HK-2 (cell line): ENCODE data around the gene EVA1C.
"Not testable (repeated sequence)": the region's sequence is repeated elsewhere in the genome, so short reads cannot be mapped to it uniquely, and the experiment has no call there.

ENCODE experiments used
- DNase-seq: peaks from one replicate; pipeline ENCODE4 v3.0.0-alpha.2; 2018; ENCODE audit not compliant: unreplicated experiment

Gene EVA1C

DNA sequence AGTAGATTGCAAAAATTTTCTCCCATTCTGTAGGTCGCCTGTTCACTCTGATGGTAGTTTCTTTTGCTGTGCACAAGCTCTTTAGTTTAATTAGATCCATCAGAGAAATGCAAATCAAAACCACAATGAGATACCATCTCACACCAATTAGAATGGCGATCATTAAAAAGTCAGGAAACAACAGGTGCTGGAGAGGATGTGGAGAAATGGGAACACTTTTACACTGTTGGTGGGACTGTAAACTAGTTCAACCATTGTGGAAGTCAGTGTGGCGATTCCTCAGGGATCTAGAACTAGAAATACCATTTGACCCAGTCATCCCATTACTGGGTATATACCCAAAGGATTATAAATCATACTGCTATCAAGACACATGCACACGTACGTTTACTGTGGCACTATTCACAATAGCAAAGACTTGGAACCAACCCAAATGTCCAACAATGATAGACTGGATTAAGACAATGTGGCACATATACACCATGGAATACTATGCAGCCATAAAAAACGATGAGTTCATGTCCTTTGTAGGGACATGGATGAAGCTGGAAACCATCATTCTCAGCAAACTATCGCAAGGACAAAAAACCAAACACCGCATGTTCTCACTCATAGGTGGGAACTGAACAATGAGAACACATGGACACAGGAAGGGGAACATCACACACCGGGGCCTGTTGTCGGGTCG, 21.8 kb upstream of the EVA1C start:
- DNase-seq = not testable (repeated sequence)

DNA sequence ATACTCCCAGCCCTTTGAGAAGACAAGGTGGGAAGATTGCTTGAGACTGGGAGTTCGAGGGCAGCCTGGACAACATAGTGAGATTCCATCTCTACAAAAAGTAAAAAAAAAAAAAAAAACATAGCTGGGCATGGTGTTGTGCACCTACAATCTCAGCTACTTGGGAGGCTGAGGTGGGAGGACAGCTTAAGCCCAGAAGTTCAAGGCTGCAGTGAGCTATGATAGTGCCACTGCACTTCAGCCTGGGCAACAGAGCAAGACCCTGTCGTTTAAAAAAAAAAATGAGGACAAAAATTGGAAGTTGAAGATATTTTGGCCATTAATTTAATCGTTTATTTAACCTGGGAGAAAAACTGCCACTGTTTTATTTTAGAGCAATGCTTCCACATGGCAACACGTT, 20.8 kb upstream of the EVA1C start:
- no peak for DNase-seq

DNA sequence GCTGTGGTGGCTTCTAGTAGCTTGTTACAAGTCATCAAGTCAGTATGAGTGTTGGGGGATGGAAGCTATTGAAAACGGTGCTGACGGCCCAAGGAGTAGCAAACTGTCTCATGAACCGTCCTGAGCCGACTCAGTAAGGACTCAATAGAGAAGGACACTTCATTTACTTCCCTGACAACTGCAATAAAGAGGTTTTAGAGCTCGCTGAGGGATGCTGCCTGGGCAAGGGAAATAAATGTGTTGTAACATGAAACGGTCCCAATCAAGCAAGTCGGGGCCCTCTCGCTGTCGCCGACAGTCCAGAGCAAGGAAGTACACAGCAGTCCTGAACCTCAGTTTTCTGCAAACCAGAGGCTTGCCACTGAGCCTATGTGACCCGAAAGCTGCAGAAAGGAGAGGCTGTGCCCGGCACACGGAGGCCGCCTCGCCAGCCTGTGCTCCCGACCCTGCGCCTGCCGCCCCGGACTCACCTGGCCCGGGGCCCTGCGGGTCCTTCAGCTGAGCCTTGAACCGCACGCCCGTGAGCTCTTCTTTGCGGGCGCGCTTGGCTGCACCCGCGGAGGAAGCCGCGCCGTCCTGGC, 20.1 kb upstream of the EVA1C start:
- DNase-seq = peak; percentile 14

DNA sequence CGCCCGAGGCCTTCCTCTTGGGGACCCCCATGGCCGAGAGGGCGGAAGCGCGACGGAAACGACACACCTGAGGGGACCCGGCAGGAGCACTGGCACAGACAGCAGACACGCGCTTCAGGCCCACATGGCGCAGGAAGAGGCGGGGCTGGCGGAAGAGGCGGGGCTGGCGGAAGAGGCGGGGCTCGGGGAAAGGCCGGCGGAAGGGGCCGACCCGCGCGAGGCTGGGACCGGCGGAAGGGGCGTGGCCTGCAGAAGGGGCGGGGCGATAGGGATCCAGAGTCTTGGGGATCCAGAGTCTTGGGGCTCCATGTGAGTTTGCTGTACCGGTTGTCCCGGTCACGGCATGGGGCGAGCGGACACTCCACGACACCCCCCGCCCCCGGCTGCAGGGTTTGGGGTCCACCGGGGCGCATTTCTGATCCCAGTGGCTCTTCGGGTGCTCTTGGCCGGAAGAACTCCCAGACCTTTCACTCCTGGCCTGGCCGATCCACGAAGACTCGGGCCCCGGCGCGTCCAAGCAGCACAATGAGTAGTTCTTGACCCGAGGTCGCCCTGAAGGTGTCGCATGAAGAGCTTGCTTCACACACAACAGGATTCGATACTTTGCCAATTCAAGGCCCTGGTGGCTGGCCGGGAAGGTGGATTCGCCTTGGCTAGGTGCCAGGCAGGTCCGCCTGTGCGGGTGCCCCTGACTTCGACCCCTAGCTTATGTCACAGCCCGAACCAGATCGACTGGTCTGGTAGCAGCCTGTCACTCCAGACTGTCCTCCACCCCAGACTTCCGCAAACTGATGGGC, 19.4 kb upstream of the EVA1C start, which contains the start of gene URB1:
Gene URB1 (minus strand): TSS at position 133 of the 797 bp plus-strand sequence. CDS start 102 bp downstream, at position 31.
- peak; percentile 80 for DNase-seq

DNA sequence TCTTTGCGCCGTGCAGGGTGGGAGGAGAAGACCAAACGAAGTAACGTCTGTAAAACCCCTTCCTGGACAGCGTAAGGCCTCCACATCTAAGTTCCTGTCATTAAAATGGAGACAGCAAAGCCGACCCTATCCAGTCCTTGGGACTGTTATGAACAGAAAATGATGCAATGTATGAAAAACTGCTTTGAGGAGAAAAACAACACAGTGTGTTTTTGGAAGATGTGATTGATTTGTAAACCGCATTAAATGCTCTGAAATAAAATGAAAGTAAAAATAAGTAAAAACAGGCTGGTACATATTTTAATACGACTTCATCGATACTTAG, 18.9 kb upstream of the EVA1C start:
- no peak for DNase-seq

DNA sequence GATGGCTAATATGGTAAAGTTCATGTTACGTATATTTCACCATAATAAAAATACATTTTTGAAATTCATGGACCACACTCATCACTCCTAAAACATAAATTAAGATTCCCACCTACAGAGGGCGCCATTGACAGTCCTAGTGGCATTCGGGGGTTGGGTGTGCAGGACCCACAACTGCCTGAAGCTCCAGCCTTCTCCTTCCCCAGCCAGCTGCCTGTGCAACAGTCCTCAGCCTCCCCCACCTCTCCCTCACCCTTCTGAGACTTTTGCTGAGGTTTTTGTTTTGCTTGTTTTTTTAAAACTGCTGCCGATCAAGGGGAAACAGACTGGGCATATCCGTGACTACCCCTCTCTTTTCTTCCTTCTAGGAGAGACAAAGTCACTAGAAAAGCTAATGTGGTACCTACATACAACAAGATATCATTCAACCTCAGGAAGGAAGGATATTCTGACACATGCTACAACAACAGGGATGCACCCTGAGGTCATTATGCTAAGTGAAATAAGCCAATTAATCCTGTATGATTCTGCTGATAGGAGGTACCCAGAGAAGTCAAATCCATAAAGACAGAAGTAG, 9.2 kb upstream of the EVA1C start:
- peak; percentile 18 for DNase-seq

DNA sequence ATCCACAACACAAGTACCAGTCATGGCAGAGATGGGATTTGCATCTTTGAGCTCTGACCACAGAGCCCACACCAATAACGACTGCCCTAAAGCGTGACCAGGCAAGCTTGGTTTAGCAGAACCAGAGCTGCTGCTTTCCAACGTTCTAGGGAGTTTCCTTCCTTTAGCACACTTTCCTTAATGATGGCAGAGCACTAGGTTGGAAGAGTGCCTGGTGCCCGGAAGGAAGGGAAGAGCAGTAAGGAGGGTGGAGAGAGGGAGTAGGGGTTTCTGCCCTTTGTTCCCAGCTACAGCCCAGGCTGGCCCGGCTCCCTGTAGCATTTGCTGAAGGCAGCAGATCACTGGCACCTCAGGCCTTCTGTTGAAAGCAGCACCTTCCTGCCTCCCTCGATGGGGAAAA, 6.1 kb upstream of the EVA1C start:
- no peak for DNase-seq

DNA sequence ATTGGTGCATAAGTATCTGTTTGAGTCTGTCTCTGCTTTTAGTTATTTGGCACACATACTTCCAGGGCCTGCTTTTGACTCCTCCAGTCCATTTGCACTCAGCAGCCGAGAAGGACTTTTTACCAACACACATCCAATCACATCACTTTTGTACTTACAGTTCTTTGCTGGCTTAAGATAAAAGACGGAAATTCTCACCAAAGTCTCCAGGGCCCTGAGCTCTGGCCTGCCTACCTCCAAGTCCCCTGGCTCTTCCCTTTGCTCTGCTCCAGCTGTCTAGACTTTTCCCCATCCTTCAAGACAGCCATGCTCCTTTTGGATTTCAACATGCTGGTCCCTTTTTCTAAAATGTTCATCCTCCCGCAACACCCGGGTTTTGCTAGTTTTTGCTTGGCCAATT, 2.2 kb upstream of the EVA1C start:
- DNase-seq = no peak

DNA sequence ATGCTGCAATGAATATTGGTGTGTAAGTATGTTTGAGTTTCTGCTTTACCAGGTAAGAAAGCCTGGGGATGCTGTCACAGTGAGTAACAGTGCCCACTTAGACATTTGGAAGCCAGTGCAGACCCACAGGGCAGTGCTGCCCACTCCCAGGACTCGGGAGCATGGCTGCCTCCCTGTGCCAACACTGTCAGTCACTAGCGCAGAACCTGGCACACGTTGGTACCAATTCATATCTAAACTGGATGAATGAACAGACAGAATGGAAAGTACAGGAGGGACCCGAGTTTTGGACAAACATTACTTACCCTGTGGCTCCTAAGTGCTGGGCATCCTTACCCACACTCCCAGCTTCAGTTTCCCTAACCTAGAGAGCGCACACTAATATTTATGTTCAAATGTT, 1.6 kb upstream of the EVA1C start:
- DNase-seq = no peak

DNA sequence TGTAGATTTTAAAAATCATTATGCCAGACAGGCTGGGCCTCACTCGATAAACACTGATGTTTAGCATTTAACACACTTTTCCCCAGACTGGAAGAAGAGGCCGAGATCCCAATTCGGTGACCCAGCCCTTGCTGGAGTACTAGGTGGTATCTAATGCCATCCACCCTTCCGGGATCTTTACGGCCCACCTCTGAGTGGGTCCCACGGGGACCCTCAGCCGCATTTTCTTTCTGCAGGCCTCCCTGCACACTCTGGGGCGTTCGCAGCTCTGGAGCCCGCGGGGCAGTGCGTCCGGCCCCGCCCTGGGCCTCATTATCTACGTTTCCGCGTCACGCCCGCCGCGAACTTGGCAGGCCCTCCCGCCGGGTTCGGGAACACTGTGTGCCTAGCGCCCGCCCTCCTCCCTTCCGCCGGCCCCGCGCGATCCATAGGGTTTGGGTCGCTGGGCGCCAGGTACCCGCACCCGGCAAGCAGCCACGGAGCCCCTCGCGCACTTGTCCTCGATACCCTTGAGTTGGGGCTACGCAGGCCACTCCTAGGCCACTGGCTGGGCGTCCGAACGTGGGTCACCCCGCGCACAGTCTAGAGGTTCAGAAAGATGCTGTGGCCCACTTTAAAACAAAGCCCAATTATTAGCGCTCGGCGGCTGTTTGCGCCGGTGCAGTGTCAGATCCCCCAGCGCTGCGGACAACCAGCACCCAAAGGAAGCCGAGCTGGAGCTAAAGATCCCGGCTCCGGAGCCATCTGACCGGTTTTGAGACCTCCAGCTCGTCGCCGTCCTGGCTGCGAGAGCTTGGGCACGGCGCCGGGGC, 950 bp upstream of the EVA1C start:
- no peak for DNase-seq

DNA sequence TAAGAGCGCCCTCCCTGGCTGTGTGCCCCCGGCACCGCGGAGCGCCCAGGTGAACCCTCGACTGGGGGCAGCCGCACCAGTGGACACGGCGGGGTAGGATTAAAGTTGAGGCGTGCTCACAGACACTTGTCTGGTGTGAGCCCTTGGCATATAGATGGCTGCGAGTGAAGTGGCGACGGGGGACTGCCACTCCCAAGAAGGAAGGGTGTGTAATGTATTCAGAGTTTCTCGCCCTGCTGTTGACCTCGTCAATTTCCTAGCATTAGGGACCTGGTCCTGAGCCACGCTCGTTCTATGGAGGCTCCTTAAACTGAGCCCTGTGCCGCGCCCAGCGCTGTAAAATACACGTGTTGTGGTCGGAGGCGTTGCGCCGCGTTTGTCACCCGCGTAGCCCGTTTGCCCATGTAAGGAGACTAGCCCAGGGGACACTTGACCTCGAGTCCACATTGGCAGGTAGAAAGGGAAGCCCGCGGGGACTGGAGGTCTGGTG, 554 bp downstream of the EVA1C start:
- DNase-seq = no peak

DNA sequence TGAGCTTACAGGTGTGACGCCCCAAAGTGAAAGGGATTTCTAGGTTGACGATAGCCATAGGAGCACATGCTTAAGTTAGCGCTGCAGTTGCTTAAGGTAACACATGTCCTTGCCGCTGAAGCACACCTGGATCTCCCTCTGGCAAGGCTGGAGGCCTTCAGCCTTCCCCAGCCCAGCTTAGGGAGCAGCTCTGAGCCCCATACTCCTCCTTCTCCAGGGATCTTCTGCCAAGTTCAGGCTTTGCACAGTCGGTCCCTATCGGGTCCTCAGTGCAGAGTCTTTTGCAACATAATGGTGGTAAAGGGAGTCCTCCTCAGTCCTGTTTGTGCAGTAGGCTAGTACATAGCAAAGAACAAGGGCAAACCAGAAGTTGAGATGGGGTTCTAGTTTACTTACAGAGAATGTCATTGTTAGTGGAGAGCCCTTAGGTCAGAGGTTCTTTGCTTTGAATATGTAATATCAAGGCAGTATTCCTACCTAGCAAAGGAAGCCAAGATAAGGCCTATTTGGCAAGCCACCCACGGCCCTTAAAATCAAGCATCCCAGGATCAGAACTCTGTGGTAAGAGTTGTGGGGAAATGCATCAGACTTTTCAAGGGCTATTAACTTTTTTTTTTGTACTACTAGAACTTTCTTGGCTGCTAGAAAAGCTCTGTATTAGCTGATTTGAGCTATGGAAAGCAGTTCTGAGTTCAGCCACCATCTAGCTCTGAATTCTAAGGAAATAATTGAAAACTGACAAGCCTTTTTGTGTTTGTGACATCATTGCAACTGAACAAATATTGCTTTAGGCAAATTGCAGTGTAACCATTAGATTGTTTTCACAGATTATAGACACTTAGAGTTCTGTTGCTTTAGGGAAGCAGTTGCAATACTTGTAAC, 1.4 kb downstream of the EVA1C start:
- DNase-seq = no peak

DNA sequence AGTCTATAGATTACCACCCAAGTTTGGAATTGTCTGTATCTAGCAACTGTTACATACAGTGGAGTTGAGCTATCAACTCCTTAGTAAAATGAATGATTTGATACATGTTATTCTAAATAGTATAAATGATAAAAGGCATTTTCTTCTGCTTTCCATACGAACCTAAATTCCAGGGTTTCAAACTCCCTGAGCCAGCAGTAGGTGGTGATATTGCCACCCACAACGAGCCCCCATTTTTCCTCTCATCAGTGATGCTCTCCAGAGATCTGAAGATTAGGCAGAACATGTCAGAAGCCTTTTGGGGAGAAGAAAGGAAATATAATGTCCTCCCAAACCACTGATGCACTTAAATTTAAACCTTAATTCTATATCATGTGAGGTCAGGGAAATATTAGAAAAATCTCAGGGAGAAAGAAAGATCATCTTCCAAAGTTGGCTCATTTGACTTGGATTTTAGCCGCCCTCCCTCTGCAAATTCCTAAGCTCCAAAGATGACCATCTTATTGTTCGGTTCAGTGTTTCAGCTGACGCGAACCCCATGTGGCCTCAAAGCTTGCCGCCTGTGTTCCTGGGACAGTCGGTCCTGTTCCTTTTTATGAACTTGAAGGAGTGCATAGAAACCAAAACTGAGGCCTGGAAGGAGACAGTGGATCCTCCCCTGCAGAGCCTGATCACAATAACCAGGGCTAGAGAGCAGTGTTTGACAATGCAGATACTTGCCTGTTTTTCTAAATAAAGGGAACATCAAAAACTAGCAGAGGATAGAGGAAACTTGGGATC, 2.3 kb downstream of the EVA1C start:
- DNase-seq = no peak

DNA sequence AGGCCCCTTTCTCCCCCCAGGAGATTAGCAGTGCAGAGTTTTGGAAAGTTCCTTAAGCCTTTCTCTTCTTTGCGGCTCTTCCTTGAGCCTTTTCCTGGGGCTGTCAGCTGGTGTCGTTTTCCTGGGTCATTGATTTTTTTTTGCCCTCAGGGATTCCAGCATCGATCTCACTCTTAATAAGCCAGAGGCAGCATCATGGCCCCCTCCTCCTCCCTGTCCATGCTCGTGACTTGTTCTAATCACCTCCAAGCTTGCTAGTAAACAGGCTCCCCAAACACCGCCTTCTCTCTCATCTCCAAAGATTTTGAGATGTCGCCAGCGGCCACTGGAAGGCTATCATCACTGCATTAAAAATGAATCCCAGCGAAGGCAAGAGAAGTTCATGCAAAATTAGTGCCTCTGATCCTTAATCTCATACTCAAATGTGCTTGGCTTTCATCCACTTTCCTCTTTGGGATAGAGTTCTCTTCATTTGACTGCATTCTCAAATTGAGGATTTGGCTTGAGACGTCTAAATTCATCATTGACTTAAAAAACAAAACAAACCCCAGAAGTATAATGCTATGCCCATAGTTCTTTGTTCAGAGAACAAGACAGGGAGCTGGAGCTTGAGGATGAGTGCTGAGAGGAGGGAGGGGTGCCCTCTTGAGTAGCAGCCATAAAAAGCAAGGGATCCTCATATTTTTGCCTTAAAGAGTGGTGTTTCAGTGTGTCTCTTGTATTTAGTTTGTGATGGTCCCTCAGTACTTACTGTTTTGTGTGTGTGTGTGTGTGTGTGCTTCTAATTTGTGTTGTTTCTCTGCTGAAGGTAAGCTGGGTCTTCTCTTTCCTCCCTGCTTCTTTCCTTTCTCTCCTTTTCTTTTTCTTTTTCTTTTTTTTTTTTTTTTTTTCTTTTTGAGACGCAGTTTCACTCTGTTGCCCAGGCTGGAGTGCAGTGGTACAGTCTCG, 3.2 kb downstream of the EVA1C start:
- DNase-seq = no peak

DNA sequence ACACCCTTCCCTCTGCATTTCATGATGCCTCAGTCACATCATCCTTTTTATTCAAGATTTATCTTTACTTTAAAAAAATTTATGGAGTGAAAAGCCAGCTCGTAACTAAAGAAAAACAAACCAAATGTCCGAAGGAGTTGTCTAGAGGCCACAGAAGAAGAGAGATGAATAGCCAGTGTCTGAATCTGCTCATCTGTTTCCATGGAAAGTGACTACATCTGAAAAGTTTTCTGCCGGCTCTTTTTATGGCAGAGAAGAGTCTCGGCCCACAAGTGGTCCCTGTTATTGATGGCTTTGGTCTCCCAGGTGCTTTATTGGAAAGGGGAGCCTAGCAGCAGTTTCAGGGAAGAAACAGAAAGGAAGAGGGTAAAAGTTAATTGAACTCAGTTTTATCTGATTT, 5.6 kb downstream of the EVA1C start:
- DNase-seq = no peak

DNA sequence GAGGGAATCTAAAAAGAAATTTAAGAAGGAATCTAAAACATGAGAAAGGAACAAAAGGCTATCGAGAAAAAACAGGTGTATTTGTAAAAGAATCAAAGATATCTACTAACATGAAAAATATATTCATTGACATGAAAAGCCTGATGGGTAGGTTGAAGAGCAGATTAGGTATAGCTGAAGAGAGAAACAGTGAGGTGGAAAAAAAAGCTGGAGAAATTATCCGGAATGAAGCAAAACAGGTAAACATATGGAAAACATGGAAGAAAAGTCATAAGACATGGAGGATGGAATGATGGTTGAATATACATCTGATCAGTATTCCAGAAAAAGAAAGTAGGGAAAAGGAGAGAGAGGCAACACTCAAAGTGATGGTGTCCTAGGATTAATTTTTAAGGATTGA, 9.6 kb downstream of the EVA1C start:
- DNase-seq = no peak

DNA sequence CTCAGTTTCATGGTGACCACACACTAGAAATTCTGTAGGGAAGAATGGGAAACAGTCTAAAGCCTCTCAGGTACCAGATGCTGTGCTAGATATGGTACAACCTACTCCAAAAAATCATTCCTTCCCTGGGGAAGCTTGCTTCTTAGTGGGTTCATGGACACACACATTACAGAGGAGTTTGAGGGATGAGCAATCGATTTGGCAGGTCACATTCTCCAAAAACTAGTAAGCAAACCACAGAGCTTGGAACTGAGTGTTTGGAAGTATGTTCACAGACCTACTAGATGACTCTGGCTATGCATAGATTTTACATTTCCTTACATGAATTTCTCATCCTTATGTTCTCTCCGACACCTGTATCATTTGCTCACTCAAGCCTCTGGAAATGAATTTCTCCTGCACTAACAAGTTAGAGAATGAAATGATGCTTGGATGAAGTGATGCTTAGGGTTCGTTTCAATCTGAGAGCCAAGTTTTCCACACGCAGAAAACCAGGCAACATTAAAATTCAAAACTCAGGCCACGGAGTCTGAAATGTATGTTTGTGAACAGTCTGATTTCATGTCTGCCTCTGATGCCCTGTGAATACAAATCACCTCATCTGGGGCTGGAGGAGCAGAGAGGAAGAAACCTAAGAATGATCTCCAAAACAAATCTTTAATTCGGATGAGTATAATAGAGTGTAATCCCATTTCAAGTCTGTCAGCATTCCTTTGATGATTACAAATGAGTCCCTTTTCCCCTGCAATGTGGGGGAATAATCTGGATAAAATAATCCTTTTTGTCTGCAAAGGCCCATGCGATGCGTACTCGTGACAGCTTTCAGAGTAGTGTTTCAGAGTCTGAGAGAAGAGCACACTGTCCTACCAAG, 11.0 kb downstream of the EVA1C start:
- DNase-seq = no peak

DNA sequence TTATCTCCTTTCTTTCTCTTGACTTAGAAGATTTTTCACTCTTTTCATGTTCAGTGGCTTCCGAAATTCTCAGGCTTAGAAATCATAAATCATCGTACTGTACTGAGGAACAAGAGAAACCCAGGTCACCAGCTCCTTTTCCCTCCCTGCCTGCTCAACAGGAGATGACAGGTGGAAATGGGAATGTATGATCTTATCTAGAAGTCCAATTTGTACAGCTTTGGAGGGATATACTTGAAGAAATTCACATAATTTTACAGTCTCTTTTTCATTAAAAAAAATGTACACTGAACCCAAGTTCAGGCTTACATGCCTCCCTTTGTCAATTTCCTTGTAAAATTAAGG, 11.7 kb downstream of the EVA1C start:
- DNase-seq = no peak
